ENCODE results near the gene NBL1. TPM values are rescaled to one million over a fixed set of nuclear protein-coding genes. Genes with fewer than 3 reads are reported as not detected.

The NBL1 gene
- total RNA-seq, 1 donor from 2014 or later = 2.4 TPM

- TF ChIP-seq EZH2phosphoT487 (IDR thresholded peaks at IDR 0.05) (no peak), CTCF (IDR thresholded peaks at IDR 0.05) (no peak), EZH2 (IDR thresholded peaks at IDR 0.05) (no peak)
- no peaks in the 10 kb centered on the region for H3K36me3 Mint-ChIP-seq
- Histone ChIP-seq H2AFZ (replicated peaks) (no peak overlapping the region), H3K36me3 (no peaks in the 10 kb centered on the region), H3K4me3 (no peak overlapping the region), H3F3A (ENCODE audit: low read depth) (peaks cover 16% of the 10 kb centered on the region), H3K9ac (no peak overlapping the region), H3K27ac (no peak overlapping the region), H3K4me2 (no peak overlapping the region), H3K79me2 (ENCODE audit: low read depth) (no peaks in the 10 kb centered on the region), H3K4me1 (no peaks in the 10 kb centered on the region), H4K20me1 (ENCODE audit: low read depth) (no peaks in the 10 kb centered on the region), H3K9me3 (ENCODE audit: low read depth) (no peaks in the 10 kb centered on the region), H3K27me3 (peaks cover 18% of the 10 kb centered on the region)
- H3K4me3 Mint-ChIP-seq = peak overlapping the region; percentile 30
- H3K27ac Mint-ChIP-seq = peak overlapping the region; percentile 63
- H3K4me1 Mint-ChIP-seq = peaks cover 27% of the 10 kb centered on the region
- no peak for DNase-seq (ENCODE audit: low spot score)
- peaks cover 12% of the 10 kb centered on the region for H3K27me3 Mint-ChIP-seq (ENCODE audit: insufficient read depth, low read depth)
- H3K9me3 Mint-ChIP-seq = no peaks in the 10 kb centered on the region
Measured at GRCh38 chr1:19656780-19657466, 12.8 kb downstream of the NBL1 start.

- Histone ChIP-seq H3K9ac (no peak overlapping the region), H2AFZ (replicated peaks) (no peak overlapping the region), H3K79me2 (ENCODE audit: low read depth) (no peaks in the 10 kb centered on the region), H3K36me3 (no peaks in the 10 kb centered on the region), H3K27me3 (peaks cover 24% of the 10 kb centered on the region), H4K20me1 (ENCODE audit: low read depth) (no peaks in the 10 kb centered on the region), H3F3A (ENCODE audit: low read depth) (peaks cover 20% of the 10 kb centered on the region), H3K27ac (no peak overlapping the region), H3K4me3 (no peak overlapping the region), H3K4me1 (no peaks in the 10 kb centered on the region), H3K9me3 (ENCODE audit: low read depth) (no peaks in the 10 kb centered on the region), H3K4me2 (no peak overlapping the region)
- no peaks in the 10 kb centered on the region for H3K36me3 Mint-ChIP-seq
- no peaks in the 10 kb centered on the region for H3K9me3 Mint-ChIP-seq
- H3K4me3 Mint-ChIP-seq = peak overlapping the region; percentile 30
- peaks cover 17% of the 10 kb centered on the region for H3K27me3 Mint-ChIP-seq (ENCODE audit: insufficient read depth, low read depth)
- peaks cover 27% of the 10 kb centered on the region for H3K4me1 Mint-ChIP-seq
- H3K27ac Mint-ChIP-seq = peak overlapping the region; percentile 63
- no peak for DNase-seq (ENCODE audit: low spot score)
- no peak for TF ChIP-seq EZH2phosphoT487 (IDR thresholded peaks at IDR 0.05)
- no peak for TF ChIP-seq CTCF (IDR thresholded peaks at IDR 0.05)
- no peak for TF ChIP-seq EZH2 (IDR thresholded peaks at IDR 0.05)
Measured at GRCh38 chr1:19657511-19657910, 13.4 kb downstream of the NBL1 start.

- Mint-ChIP-seq H3K4me3 (no peak overlapping the region), H3K36me3 (no peaks in the 10 kb centered on the region)
Measured at GRCh38 chr1:19658186-19658585, 14.1 kb downstream of the NBL1 start.

More at GRCh38 chr1:19658186-19658585, 14.1 kb downstream of the NBL1 start:
- TF ChIP-seq EZH2phosphoT487 (IDR thresholded peaks at IDR 0.05) (no peak), CTCF (IDR thresholded peaks at IDR 0.05) (no peak), EZH2 (IDR thresholded peaks at IDR 0.05) (no peak)
- Histone ChIP-seq H3K4me3 (no peak overlapping the region), H3K9ac (no peak overlapping the region), H3K79me2 (ENCODE audit: low read depth) (no peaks in the 10 kb centered on the region), H2AFZ (replicated peaks) (no peak overlapping the region), H3K9me3 (ENCODE audit: low read depth) (no peaks in the 10 kb centered on the region), H3K36me3 (no peaks in the 10 kb centered on the region), H3K27ac (no peak overlapping the region), H3K27me3 (peaks cover 31% of the 10 kb centered on the region), H3K4me2 (no peak overlapping the region), H3F3A (ENCODE audit: low read depth) (peaks cover 20% of the 10 kb centered on the region), H4K20me1 (ENCODE audit: low read depth) (no peaks in the 10 kb centered on the region), H3K4me1 (no peaks in the 10 kb centered on the region)
- Mint-ChIP-seq H3K4me1 (peaks cover 27% of the 10 kb centered on the region), H3K27ac (peak overlapping the region; percentile 90), H3K27me3 (ENCODE audit: insufficient read depth, low read depth) (peaks cover 22% of the 10 kb centered on the region), H3K9me3 (no peaks in the 10 kb centered on the region)
- no peak for DNase-seq (ENCODE audit: low spot score)
